OCI-LY7 (cell line): ENCODE data around the gene DNM3. TPM values are rescaled to one million over a fixed set of nuclear protein-coding genes. Genes with fewer than 3 reads are reported as not detected.

Source experiments
- BruUV-seq: library from RNA; stranded (reverse); fragments of 400-500 nt; replicated peaks from 2 replicates; lab custom pipeline; 2021; lab: Mats Ljungman, UMichigan
- CTCF ChIA-PET: fragments of 300-600 bp; sonication (Branson Sonifier 250); formaldehyde crosslinking; loops from one replicate; lab custom pipeline; 2022; ENCODE audit warnings: antibody characterized with exemption; ENCODE audit not compliant: unreplicated experiment; lab: Charles Lee
- POLR2A ChIA-PET: fragments of 300-600 bp; sonication (Branson Sonifier 250); formaldehyde crosslinking; loops from one replicate; lab custom pipeline; 2022; ENCODE audit warnings: antibody characterized with exemption; lab: Charles Lee
- DNase-seq: peaks from one replicate; pipeline ENCODE4 v3.0.0-alpha.2; 2015; ENCODE audit warnings: low spot score
- H2AFZ ChIP-seq: fragments of 200-600 bp; sonication (generic), shearing (Covaris generic); 2 replicates; pipeline ENCODE4 v1.6.1; 2014; ENCODE audit warnings: mild to moderate bottlenecking, antibody characterized with exemption, low read length, moderate library complexity
- H3K27ac ChIP-seq: fragments of 200-600 bp; sonication (generic); 2 replicates; pipeline ENCODE4 v1.5.1; 2014; ENCODE audit warnings: mixed run types, low read depth, mild to moderate bottlenecking, moderate library complexity, low read length, inconsistent platforms; ENCODE audit not compliant: poor library complexity, severe bottlenecking
- H3K36me3 ChIP-seq: fragments of 200-600 bp; sonication (generic); 2 replicates; pipeline ENCODE4 v1.6.1; 2014; ENCODE audit warnings: mild to moderate bottlenecking, antibody characterized with exemption, low read length, moderate library complexity, mixed read lengths; ENCODE audit not compliant: insufficient read depth
- H3K4me1 ChIP-seq: fragments of 200-600 bp; sonication (generic); 2 replicates; pipeline ENCODE4 v1.5.1; 2014; ENCODE audit warnings: mild to moderate bottlenecking, low read length; ENCODE audit not compliant: insufficient read depth, poor library complexity, severe bottlenecking
- H3K4me2 ChIP-seq: fragments of 200-600 bp; sonication (generic); 2 replicates; pipeline ENCODE4 v1.6.1; 2014; ENCODE audit warnings: mild to moderate bottlenecking, low read length
- H3K4me3 ChIP-seq: fragments of 200-600 bp; sonication (generic); 2 replicates; pipeline ENCODE4 v1.5.1; 2014; ENCODE audit warnings: mild to moderate bottlenecking, low read depth, low read length; ENCODE audit not compliant: poor library complexity, severe bottlenecking
- H3K79me2 ChIP-seq: fragments of 200-600 bp; sonication (generic); 2 replicates; pipeline ENCODE4 v1.6.1; 2016; ENCODE audit warnings: low read depth, mild to moderate bottlenecking, low read length, moderate library complexity, mixed read lengths; ENCODE audit not compliant: insufficient read depth
- H3K9me2 ChIP-seq: fragments of 200-600 bp; sonication (generic); 2 replicates; pipeline ENCODE4 v1.6.1; 2016; ENCODE audit warnings: mild to moderate bottlenecking, low read length, mixed read lengths; ENCODE audit not compliant: insufficient read depth
- H3K9me3 ChIP-seq: fragments of 200-600 bp; sonication (generic); 2 replicates; pipeline ENCODE4 v1.6.1; 2014; ENCODE audit warnings: mild to moderate bottlenecking, mixed run types, low read length, mixed read lengths
- H4K20me1 ChIP-seq: fragments of 200-600 bp; sonication (generic); 2 replicates; pipeline ENCODE4 v1.6.1; 2014; ENCODE audit warnings: mild to moderate bottlenecking, antibody characterized with exemption, low read length, moderate library complexity, mixed read lengths; ENCODE audit not compliant: insufficient read depth
- EZH2phosphoT487 ChIP-seq: fragments of 200-600 bp; sonication (generic); IDR thresholded peaks from 2 replicates; pipeline ENCODE4 v1.6.1; 2018; ENCODE audit warnings: low read depth, borderline replicate concordance, mild to moderate bottlenecking, mixed run types, antibody characterized with exemption, low read length, moderate library complexity, mixed read lengths
- intact Hi-C: fragments of 100-400 bp; cut with micrococcal nuclease; formaldehyde crosslinking; loops from one replicate; pipeline ENCODE4 v1.10.0; 2022; ENCODE audit not compliant: unreplicated experiment
- total RNA-seq, 2 experiments: library from RNA; depleted of rRNA in 1 of 2; stranded (reverse); fragments of >200 nt in 1 of 2; shearing (Covaris generic) in 1 of 2; gene quantifications; 2 replicates each; pipeline ENCODE4 v1.2.3, GENCODE V29; 2014 to 2022
- TF ChIP-seq, protein P1 (sequence below): fragments of 200-600 bp; sonication (generic); conservative IDR thresholded peaks from 2 replicates; pipeline ENCODE4 v1.5.1; 2014; ENCODE audit warnings: mild to moderate bottlenecking, antibody characterized with exemption, low read length, moderate library complexity, mixed read lengths

Gene DNM3
- total RNA-seq, 2 experiments from 2014 or later: 0.47 to 0.61 TPM

DNA sequence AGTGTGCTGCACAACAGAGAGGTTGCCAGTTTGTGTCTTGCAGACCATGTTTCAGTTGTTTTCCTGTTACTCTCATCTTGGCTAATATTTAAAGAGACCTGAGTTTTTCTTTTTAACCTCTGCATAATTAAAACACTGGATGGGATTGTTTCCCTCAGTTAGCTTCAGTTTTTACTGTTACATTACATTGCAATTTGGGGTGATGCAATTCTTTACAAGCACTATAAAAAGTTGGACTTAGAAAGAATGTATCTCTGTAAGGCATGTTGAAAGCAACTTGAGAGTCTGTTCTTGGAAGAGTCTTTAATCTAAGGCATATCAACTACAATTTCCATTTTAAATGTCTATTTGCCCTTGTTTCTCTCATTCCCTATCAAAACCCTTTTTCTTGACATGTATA is 99.1 kb downstream of the DNM3 start:
- POLR2A ChIA-PET: interaction anchor here (0.5 kb wide), 1 partner anchor 17 kb away, joined by 3 read pairs; no protein-coding TSS in a partner anchor
- no peak overlapping the region for H3K4me3 ChIP-seq
- intact Hi-C loops: no loop called here
- H3K27ac ChIP-seq: no peak overlapping the region
- H3K9me3 ChIP-seq: no peaks in the 10 kb centered on the region
- no peak overlapping the region for H3K4me2 ChIP-seq
- no peak for DNase-seq
- no peaks in the 10 kb centered on the region for H3K79me2 ChIP-seq
- H3K9me2 ChIP-seq: no peaks in the 10 kb centered on the region
- TF ChIP-seq, protein P1, sequence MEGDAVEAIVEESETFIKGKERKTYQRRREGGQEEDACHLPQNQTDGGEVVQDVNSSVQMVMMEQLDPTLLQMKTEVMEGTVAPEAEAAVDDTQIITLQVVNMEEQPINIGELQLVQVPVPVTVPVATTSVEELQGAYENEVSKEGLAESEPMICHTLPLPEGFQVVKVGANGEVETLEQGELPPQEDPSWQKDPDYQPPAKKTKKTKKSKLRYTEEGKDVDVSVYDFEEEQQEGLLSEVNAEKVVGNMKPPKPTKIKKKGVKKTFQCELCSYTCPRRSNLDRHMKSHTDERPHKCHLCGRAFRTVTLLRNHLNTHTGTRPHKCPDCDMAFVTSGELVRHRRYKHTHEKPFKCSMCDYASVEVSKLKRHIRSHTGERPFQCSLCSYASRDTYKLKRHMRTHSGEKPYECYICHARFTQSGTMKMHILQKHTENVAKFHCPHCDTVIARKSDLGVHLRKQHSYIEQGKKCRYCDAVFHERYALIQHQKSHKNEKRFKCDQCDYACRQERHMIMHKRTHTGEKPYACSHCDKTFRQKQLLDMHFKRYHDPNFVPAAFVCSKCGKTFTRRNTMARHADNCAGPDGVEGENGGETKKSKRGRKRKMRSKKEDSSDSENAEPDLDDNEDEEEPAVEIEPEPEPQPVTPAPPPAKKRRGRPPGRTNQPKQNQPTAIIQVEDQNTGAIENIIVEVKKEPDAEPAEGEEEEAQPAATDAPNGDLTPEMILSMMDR: no peak
- no peak for TF ChIP-seq EZH2phosphoT487
- CTCF ChIA-PET: no interaction called here
- H4K20me1 ChIP-seq: no peaks in the 10 kb centered on the region
- BruUV-seq: no TSS peak
- H3K36me3 ChIP-seq: no peaks in the 10 kb centered on the region
- H3K4me1 ChIP-seq: no peaks in the 10 kb centered on the region
- H2AFZ ChIP-seq: no peak overlapping the region

DNA sequence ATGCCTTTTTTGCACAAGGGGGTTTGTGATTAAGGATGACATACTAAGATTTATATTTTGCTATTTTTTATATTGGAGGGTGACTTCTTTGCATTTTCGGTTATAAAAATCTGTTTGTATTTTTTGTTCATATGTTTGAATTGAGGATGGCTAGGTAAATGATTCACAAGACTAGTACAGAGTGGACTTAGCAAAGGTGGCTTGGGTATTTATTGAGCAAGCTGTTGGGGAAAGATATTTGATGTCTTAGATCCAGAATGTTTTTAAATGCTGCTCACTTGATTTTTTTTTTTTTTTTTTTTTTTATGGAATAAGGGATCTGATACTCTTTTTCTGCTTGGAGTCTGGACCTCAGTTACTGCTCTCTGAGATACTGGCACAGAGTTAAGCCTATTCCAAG is 100.6 kb downstream of the DNM3 start:
- H2AFZ ChIP-seq: no peak overlapping the region
- no peaks in the 10 kb centered on the region for H4K20me1 ChIP-seq
- H3K36me3 ChIP-seq: no peaks in the 10 kb centered on the region
- H3K4me2 ChIP-seq: no peak overlapping the region
- no peaks in the 10 kb centered on the region for H3K9me2 ChIP-seq
- ChIA-PET CTCF (no interaction called here), POLR2A (interaction anchor here (0.7 kb wide), 1 partner anchor 14 kb away, joined by 5 read pairs; no protein-coding TSS in a partner anchor)
- intact Hi-C loops: no loop called here
- no TSS peak for BruUV-seq
- no peak for DNase-seq
- TF ChIP-seq EZH2phosphoT487: no peak
- TF ChIP-seq, protein P1: no peak
- no peaks in the 10 kb centered on the region for H3K79me2 ChIP-seq
- H3K9me3 ChIP-seq: no peaks in the 10 kb centered on the region
- H3K27ac ChIP-seq: no peak overlapping the region
- H3K4me1 ChIP-seq: no peaks in the 10 kb centered on the region
- H3K4me3 ChIP-seq: no peak overlapping the region

DNA sequence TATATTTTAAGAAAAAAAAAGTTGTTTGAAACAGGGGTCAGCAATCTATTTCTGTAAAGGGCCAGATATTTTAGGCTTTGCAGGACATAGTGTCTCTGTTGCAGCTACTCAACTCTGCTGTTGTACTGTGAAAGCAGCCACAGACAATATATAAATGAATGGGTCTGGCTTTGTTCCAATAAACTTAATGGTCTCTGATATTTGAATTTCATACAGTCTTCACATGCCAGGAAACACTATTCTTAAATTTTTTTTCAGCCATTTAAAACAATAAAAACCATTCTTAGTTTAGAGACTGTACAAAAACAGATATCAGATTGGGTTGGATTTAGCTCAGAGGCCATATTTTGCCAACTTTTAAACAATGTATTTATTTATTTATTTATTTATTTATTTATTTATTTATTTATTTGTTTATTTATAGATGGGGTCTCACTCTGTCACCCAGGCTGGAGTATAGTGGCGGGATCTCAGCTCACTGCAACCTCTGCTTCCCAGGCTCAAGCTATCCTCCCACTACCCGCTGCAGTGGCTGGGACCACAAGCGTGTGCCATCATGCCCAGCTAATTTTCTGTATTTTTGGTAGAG is 102.8 kb downstream of the DNM3 start:
- H3K9me3 ChIP-seq: no peaks in the 10 kb centered on the region
- no peaks in the 10 kb centered on the region for H3K4me1 ChIP-seq
- CTCF ChIA-PET: no interaction called here
- H3K4me3 ChIP-seq: no peak overlapping the region
- no peak for DNase-seq
- H3K79me2 ChIP-seq: no peaks in the 10 kb centered on the region
- POLR2A ChIA-PET: no interaction called here
- no TSS peak for BruUV-seq
- intact Hi-C loops: no loop called here
- no peak overlapping the region for H2AFZ ChIP-seq
- no peak for TF ChIP-seq EZH2phosphoT487
- TF ChIP-seq, protein P1: no peak
- no peaks in the 10 kb centered on the region for H3K36me3 ChIP-seq
- no peaks in the 10 kb centered on the region for H3K9me2 ChIP-seq
- H3K27ac ChIP-seq: no peak overlapping the region
- H3K4me2 ChIP-seq: no peak overlapping the region
- no peaks in the 10 kb centered on the region for H4K20me1 ChIP-seq
